ENCODE data around the gene DDX49. TPM values are rescaled to one million over a fixed set of nuclear protein-coding genes. Genes with fewer than 3 reads are reported as not detected.

Gene DDX49
- total and polyA plus RNA-seq, 7 donors: 32.7 to 51.1 (median 38.8) TPM

DNA sequence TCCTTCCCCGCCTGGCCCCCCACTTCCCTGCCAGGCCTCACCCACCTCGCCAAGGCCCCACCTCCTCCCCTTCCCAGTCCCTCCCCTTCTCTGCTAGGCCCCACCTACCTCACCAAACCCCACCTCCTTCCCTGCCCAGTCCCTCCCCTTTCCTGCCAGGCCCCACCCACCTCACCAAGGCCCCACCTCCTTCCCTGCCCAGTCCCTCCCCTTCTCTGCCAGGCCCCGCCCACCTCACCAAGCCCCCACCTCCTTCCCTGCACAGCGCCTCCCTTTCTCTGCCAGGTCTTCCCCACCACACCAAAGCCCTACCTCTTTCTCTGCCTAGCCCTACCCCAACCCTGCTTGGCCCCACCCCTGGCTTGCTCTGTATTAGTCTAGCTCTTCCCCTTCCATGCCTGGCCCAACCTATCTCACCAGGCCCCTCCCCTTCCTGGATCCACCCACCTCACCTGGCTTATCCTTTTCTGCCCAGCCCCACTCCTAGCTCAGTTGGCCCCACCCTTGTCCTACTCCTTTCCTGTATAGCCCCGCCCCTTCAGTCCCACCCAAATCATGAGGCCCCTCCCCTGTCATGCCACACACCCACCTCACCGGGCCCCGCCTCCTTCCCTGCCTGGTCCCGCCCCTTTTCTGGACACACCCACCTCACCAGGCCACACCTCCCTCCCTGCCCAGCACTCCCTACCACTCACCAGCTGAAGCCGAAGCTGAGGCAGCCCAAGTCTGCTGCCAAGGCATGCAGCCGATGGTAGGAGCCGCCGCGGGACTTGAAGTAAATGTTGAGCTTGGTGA lies 39.7 kb upstream of the DDX49 start:
- no peaks in the 10 kb centered on the region for H3K9me3 ChIP-seq
- intact Hi-C loops (cut with DNase I): no loop called here
- no peaks in the 10 kb centered on the region for H3K27me3 ChIP-seq
- no peak overlapping the region for H3K4me3 ChIP-seq
- no peak for DNase-seq
- no peak for TF ChIP-seq EP300 (IDR thresholded peaks at IDR 0.05)
- TF ChIP-seq POLR2AphosphoS5 (IDR thresholded peaks at IDR 0.05): no peak
- TF ChIP-seq POLR2A (IDR thresholded peaks at IDR 0.05): no peak
- TF ChIP-seq, protein P1, sequence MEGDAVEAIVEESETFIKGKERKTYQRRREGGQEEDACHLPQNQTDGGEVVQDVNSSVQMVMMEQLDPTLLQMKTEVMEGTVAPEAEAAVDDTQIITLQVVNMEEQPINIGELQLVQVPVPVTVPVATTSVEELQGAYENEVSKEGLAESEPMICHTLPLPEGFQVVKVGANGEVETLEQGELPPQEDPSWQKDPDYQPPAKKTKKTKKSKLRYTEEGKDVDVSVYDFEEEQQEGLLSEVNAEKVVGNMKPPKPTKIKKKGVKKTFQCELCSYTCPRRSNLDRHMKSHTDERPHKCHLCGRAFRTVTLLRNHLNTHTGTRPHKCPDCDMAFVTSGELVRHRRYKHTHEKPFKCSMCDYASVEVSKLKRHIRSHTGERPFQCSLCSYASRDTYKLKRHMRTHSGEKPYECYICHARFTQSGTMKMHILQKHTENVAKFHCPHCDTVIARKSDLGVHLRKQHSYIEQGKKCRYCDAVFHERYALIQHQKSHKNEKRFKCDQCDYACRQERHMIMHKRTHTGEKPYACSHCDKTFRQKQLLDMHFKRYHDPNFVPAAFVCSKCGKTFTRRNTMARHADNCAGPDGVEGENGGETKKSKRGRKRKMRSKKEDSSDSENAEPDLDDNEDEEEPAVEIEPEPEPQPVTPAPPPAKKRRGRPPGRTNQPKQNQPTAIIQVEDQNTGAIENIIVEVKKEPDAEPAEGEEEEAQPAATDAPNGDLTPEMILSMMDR (IDR thresholded peaks at IDR 0.05): no peak
- H3K27ac ChIP-seq: no peak overlapping the region
- no peaks in the 10 kb centered on the region for H3K36me3 ChIP-seq
- WGBS, 2 donors: 27 to 70% methylated on average over 13 of the region's 13 CpGs
- H3K4me1 ChIP-seq: no peaks in the 10 kb centered on the region

DNA sequence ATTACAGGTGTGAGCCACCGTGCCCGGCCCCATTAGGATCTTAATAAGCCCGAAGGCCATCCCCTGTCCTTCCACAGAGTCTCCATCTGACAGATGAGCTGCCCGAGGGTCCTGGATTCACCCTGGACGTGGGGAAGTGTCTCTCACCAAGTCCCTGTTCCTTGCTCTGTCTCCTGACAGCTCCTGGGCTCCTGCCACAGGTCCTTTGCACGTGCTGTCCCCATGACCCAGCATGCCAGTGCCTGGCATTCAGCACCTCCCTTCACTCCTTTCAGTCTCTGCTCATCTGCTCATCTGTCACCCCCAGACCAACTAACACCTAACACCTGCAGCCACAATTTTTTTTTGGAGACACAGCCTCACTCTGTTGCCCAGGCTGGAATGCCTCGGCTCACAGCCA lies 38.0 kb upstream of the DDX49 start:
- intact Hi-C loops (cut with DNase I): no loop called here
- no peaks in the 10 kb centered on the region for H3K36me3 ChIP-seq
- WGBS, 2 donors: 88 to 92% methylated on average over 7 of the region's 7 CpGs

DNA sequence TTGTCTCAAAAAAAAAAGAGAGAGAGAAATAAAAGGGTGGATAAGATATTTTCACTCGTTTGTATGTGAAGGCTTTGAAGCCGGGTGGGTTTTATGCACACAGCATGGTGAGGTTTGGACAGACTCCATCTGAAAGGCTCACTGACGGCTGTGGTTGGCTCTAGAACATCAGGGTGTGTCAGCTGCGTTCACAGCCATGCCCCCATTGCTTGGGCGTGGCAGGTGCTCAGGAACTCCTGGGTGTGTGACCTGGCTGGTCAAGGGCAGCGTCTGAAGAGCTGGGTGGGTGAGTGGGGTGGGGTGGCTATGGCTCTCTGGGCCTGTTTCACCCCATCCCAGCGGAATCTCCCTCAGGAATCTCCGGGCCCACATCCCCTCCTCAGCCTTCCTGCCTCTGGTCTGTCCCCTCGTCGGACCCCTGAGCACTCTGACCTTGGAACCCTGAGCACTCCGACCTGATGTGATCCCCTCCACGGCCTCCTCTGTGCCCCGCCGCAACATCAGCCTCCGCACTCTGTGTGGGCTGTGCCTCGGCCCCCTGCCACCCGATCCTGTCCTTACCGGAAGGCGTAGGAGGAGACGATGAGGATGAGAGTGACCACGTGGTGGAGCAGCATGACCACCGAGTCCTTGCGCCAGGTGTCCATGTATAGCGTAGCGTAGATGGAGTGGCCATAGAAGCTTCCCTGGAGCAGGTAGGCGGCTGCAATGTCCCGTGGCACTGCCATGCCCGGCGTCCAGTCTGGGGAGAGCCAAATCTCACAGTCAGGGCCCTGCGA lies 35.8 kb upstream of the DDX49 start:
- TF ChIP-seq POLR2AphosphoS5 (IDR thresholded peaks at IDR 0.05) (no peak), POLR2A (IDR thresholded peaks at IDR 0.05) (no peak), EP300 (IDR thresholded peaks at IDR 0.05) (no peak)
- TF ChIP-seq, protein P1 (IDR thresholded peaks at IDR 0.05): no peak

More for the DNA sequence above, 38.0 kb upstream of the DDX49 start:
- Histone ChIP-seq H3K27me3 (no peaks in the 10 kb centered on the region), H3K4me3 (no peak overlapping the region), H3K27ac (no peak overlapping the region), H3K9me3 (no peaks in the 10 kb centered on the region), H3K4me1 (no peaks in the 10 kb centered on the region)
- TF ChIP-seq POLR2A (IDR thresholded peaks at IDR 0.05) (no peak), EP300 (IDR thresholded peaks at IDR 0.05) (no peak), POLR2AphosphoS5 (IDR thresholded peaks at IDR 0.05) (no peak)
- TF ChIP-seq, protein P1 (IDR thresholded peaks at IDR 0.05): no peak
- no peak for DNase-seq

DNA sequence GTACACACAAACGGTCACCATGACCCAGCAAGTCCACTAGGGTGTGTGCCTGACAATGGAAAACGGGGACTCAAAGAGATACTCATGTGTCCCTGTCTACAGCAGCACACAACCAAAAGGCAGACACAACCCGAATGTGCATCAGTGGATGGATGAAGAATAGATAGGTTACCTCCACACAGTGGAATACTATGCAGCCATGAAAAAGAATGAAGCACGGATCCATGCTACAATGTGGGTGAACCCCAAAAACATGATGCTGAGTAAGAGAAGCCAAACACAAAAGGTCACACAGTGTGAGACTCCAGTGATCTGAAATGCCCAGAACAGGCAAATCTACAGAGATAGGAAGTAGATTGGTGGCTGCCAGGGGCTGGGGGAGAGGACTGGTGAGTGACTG lies 32.5 kb upstream of the DDX49 start:
- H3K4me3 ChIP-seq: no peak overlapping the region
- 83 to 88% methylated on average over 4 of the region's 4 CpGs for WGBS, 2 donors
- no peak overlapping the region for H3K27ac ChIP-seq
- intact Hi-C loops (cut with DNase I): no loop called here
- no peaks in the 10 kb centered on the region for H3K27me3 ChIP-seq
- DNase-seq: no peak
- no peaks in the 10 kb centered on the region for H3K9me3 ChIP-seq
- H3K4me1 ChIP-seq: no peaks in the 10 kb centered on the region
- no peaks in the 10 kb centered on the region for H3K36me3 ChIP-seq
- TF ChIP-seq POLR2AphosphoS5 (IDR thresholded peaks at IDR 0.05) (no peak), POLR2A (IDR thresholded peaks at IDR 0.05) (no peak), EP300 (IDR thresholded peaks at IDR 0.05) (no peak)
- TF ChIP-seq, protein P1 (IDR thresholded peaks at IDR 0.05): no peak

More for the DNA sequence above, 35.8 kb upstream of the DDX49 start:
- H3K36me3 ChIP-seq: no peaks in the 10 kb centered on the region
- no peaks in the 10 kb centered on the region for H3K9me3 ChIP-seq
- no peak for DNase-seq
- no peaks in the 10 kb centered on the region for H3K27me3 ChIP-seq
- no peak overlapping the region for H3K4me3 ChIP-seq
- no peaks in the 10 kb centered on the region for H3K4me1 ChIP-seq
- WGBS, 2 donors: 41 to 81% methylated on average over 30 of the region's 30 CpGs
- no peak overlapping the region for H3K27ac ChIP-seq
- intact Hi-C loops (cut with DNase I): no loop called here
